ENCODE measurements around the gene POPDC2. TPM values are rescaled to one million over a fixed set of nuclear protein-coding genes. Genes with fewer than 3 reads are reported as not detected.

Gene POPDC2
- total RNA-seq, 1 experiment from 2014 or later, result 0.37 TPM

GRCh38 chr3:119673875-119674274 is 13.5 kb upstream of the POPDC2 start:
- H3K36me3 Mint-ChIP-seq (ENCODE audit: insufficient read depth in 1 of 3, low read depth in 3 of 3), result peaks cover 11 to 52% (median 51%) of the 10 kb centered on the region in 3 experiments
- Histone ChIP-seq H2BK5ac (ENCODE audit: insufficient read length, low read length) (no peak overlapping the region), H4K5ac (ENCODE audit: insufficient read length, low read depth, low read length) (no peak overlapping the region), H3K27me3 (ENCODE audit: insufficient read depth, low read length) (no peaks in the 10 kb centered on the region), H2AK5ac (ENCODE audit: insufficient read length, low read length) (no peak overlapping the region), H3K79me2 (ENCODE audit: insufficient read depth, low read length) (peaks cover 5% of the 10 kb centered on the region; the same call in 1 of the 2 replicates), H3T11ph (ENCODE audit: low read length) (no peak overlapping the region), H3K27ac (ENCODE audit: insufficient read length, low read depth, low read length) (no peak overlapping the region), H4K20me1 (ENCODE audit: control insufficient read depth, insufficient read depth, insufficient read length) (no peaks in the 10 kb centered on the region), H3K23me2 (ENCODE audit: insufficient read length, low read depth, low read length, poor library complexity, severe bottlenecking) (no peaks in the 10 kb centered on the region), H3K4me1 (ENCODE audit: insufficient read depth, low read length) (no peaks in the 10 kb centered on the region), H2BK12ac (ENCODE audit: insufficient read length, low read depth, low read length) (no peak overlapping the region), H2BK120ac (ENCODE audit: low read depth, low read length, poor library complexity, severe bottlenecking) (no peak overlapping the region), H4K8ac (replicated peaks; ENCODE audit: insufficient read length, low read depth, low read length) (no peak overlapping the region), H3K23ac (ENCODE audit: insufficient read length, low read depth, low read length) (no peak overlapping the region), H2BK20ac (ENCODE audit: low read depth, low read length, poor library complexity, severe bottlenecking) (no peak overlapping the region), H3K56ac (ENCODE audit: insufficient read length, low read depth, low read length) (no peak overlapping the region), H3K79me1 (ENCODE audit: insufficient read depth, low read depth, low read length, poor library complexity, severe bottlenecking) (no peaks in the 10 kb centered on the region), H3K9me3 (ENCODE audit: control insufficient read depth, low read depth, low read length) (no peaks in the 10 kb centered on the region), H2AFZ (ENCODE audit: low read length) (no peak overlapping the region), H3K14ac (ENCODE audit: insufficient read depth, low read length) (no peak overlapping the region), H3K9ac (ENCODE audit: extremely low read depth, insufficient read length, low read length) (no peak overlapping the region), H4K91ac (ENCODE audit: insufficient read length, low read depth, low read length) (no peak overlapping the region), H3K4ac (ENCODE audit: low read depth, low read length) (no peak overlapping the region), H3K18ac (ENCODE audit: insufficient read length, low read depth, low read length) (no peak overlapping the region), H2BK15ac (ENCODE audit: low read depth, low read length) (no peak overlapping the region), H3K4me2 (ENCODE audit: insufficient read depth, insufficient read length, low read length) (no peak overlapping the region)
- no peaks in the 10 kb centered on the region for H3K9me3 Mint-ChIP-seq
- WGBS (ENCODE audit: extremely low coverage, insufficient read length, low lambda C conversion rate), result no CpG with 5 or more reads among the region's 18 CpGs
- H3K27ac Mint-ChIP-seq, result no peak overlapping the region
- H3K4me3 Mint-ChIP-seq, result no peak overlapping the region
- peaks cover 19 to 26% of the 10 kb centered on the region in 2 experiments for H3K4me1 Mint-ChIP-seq
- DNase-seq, result no peak
- no peaks in the 10 kb centered on the region for H3K27me3 Mint-ChIP-seq (ENCODE audit: low read depth)
- TF ChIP-seq CTCF (conservative IDR thresholded peaks at IDR 0.05), result no peak
